ENCODE data around the gene MAB21L3. TPM values are rescaled to one million over a fixed set of nuclear protein-coding genes. Genes with fewer than 3 reads are reported as not detected.
A peak's percentile ranks its signal among the peaks of the same experiment; 100 is the strongest.

MAB21L3 gene
- total RNA-seq, 1 donor = under 0.01 TPM

DNA sequence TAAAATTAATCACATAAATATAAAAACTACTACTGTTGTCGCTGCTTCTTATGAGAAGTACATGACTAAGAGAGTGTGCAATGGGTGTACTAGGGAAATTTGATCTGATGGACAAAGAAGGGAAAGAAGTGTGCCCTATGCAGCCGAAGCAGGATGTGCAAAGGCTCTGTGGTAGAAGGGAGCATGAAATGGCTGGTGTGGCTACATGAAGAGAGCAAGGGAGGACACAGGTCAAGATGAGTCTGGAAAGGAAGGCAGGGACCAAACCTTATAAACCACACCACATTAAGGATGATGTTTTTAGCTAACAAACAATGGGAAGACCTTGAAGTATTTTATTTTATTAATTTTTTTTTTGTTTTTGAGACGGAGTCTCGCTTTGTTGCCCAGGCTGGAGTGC lies 20.0 kb downstream of the MAB21L3 start:
- TF ChIP-seq, protein P1, sequence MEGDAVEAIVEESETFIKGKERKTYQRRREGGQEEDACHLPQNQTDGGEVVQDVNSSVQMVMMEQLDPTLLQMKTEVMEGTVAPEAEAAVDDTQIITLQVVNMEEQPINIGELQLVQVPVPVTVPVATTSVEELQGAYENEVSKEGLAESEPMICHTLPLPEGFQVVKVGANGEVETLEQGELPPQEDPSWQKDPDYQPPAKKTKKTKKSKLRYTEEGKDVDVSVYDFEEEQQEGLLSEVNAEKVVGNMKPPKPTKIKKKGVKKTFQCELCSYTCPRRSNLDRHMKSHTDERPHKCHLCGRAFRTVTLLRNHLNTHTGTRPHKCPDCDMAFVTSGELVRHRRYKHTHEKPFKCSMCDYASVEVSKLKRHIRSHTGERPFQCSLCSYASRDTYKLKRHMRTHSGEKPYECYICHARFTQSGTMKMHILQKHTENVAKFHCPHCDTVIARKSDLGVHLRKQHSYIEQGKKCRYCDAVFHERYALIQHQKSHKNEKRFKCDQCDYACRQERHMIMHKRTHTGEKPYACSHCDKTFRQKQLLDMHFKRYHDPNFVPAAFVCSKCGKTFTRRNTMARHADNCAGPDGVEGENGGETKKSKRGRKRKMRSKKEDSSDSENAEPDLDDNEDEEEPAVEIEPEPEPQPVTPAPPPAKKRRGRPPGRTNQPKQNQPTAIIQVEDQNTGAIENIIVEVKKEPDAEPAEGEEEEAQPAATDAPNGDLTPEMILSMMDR (IDR thresholded peaks at IDR 0.05; ENCODE audit: insufficient read depth, low read depth, low read length) = no peak
- no peak for DNase-seq (ENCODE audit: low read depth)

GRCh38 chr1:116131866-116132605 lies 20.8 kb downstream of the MAB21L3 start:
- TF ChIP-seq, protein P1 (IDR thresholded peaks at IDR 0.05; ENCODE audit: insufficient read depth, low read depth, low read length) = no peak
- no peak for DNase-seq (ENCODE audit: low read depth)
- H3K4me3 ChIP-seq (ENCODE audit: low read depth, low read length) = no peak overlapping the region

More for the DNA sequence above, 20.0 kb downstream of the MAB21L3 start:
- no peak overlapping the region for H3K4me3 ChIP-seq (ENCODE audit: low read depth, low read length)

GRCh38 chr1:116133696-116134475 lies 22.7 kb downstream of the MAB21L3 start:
- H3K4me3 ChIP-seq (ENCODE audit: low read depth, low read length) = no peak overlapping the region
- DNase-seq (ENCODE audit: low read depth) = no peak
- TF ChIP-seq, protein P1 (IDR thresholded peaks at IDR 0.05; ENCODE audit: insufficient read depth, low read depth, low read length) = peak; percentile 43

- DNase-seq (ENCODE audit: low read depth) = no peak
- TF ChIP-seq, protein P1 (IDR thresholded peaks at IDR 0.05; ENCODE audit: insufficient read depth, low read depth, low read length) = no peak
- no peak overlapping the region for H3K4me3 ChIP-seq (ENCODE audit: low read depth, low read length)
Measured at GRCh38 chr1:116134476-116134773, 23.2 kb downstream of the MAB21L3 start.

GRCh38 chr1:116138277-116138792 lies 27.1 kb downstream of the MAB21L3 start:
- TF ChIP-seq, protein P1 (IDR thresholded peaks at IDR 0.05; ENCODE audit: insufficient read depth, low read depth, low read length) = no peak
- DNase-seq (ENCODE audit: low read depth) = no peak
- no peak overlapping the region for H3K4me3 ChIP-seq (ENCODE audit: low read depth, low read length)

DNA sequence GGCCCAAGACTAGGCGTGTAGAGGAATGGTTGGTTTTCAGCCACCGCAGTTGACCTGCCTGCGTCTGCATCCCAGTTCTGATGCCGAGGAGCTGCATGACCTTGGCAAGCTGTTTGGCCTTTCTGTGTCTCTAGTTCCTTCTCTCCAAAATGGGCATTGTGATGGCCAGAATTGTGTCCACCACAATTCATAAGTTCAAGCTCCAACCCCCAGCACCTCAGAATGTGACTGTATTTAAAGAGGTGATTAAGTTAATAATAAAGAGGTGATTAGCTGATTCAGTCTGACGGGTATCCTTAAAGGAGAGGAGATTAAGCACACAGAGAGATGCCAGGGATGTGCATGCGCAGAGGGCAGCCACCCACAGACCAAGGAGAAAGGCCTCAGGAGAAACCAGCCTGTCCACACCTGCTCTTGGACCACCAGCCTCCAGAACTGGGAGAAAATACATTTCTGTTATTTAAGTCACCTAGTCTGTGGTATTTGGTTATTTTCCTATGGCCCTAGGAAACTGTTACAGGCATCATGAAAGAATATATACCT lies 28.5 kb downstream of the MAB21L3 start:
- DNase-seq (ENCODE audit: low read depth) = no peak
- no peak overlapping the region for H3K4me3 ChIP-seq (ENCODE audit: low read depth, low read length)
- TF ChIP-seq, protein P1 (IDR thresholded peaks at IDR 0.05; ENCODE audit: insufficient read depth, low read depth, low read length) = no peak
